Iris pigment epithelial cell (primary cell): ENCODE measurements around the gene ZNF281.

Experiments
- DNase-seq: peaks from one replicate; pipeline ENCODE4 v3.0.0-alpha.2; 2011; ENCODE audit warnings: low read depth

The ZNF281 gene

DNA sequence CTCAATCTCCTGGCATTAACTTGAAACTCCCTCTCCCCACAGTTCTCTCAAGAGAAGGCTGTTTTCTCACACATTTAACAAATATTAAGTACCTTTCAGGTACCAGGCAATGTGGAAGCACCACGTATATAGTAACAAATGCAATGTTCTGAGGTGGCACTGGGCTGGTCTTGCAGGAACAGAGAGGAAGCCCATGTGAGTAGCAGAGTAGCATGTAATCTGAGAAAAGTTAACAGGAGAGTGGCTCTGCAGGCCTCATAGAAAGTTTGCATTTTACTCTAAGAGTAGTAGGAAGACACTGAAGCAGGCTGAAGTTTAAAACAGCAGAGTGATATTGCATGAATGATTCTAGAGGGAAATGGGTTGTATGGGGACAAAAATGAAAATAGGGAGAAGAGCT lies 21.0 kb downstream of the ZNF281 start:
- DNase-seq: no peak

DNA sequence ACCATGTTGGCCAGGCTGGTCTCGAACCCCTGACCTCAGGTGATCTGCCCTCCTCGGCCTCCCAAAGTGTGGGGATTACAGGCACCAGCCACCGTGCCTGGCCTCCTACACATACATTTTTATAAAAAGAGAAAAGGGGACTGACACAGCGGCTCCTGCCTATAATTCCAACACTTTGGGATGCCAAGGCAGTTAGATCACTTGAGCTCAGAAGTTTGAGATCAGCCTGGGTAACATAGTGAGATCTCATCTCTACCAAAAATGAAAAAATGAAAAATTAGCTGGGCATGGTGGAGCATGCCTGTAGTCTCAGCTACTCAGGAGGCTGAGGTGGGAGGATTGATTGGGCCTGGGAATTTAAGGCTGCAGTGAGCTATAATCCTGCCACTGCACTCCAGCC lies 23.4 kb downstream of the ZNF281 start:
- DNase-seq: no peak

DNA sequence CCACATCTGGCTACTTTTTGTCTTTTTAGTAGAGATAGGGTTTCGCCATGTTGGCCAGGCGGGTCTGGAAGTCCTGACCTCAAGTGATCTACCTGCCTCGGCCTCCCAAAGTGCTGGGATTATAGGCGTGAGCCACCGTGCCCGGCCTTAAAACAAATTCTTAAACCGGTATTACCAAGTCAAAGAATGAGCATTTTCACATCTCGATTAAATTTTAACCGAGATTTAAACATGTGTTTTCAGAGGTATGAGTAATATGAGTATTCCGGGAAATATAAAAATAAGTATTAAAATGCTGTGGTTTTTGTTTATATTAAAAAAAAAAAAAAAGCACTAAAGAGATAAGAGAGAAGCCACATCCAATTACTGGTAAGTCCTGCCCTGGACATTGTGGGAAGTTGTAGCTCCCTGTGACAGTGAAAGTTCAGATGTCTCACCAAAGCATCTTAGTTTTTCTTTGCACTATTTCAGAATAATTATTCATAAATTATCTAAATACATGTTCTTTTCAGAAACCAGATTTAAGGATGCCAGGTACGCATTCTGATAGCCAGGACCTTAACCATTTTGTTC lies 24.9 kb downstream of the ZNF281 start:
- peak; percentile 57 for DNase-seq

DNA sequence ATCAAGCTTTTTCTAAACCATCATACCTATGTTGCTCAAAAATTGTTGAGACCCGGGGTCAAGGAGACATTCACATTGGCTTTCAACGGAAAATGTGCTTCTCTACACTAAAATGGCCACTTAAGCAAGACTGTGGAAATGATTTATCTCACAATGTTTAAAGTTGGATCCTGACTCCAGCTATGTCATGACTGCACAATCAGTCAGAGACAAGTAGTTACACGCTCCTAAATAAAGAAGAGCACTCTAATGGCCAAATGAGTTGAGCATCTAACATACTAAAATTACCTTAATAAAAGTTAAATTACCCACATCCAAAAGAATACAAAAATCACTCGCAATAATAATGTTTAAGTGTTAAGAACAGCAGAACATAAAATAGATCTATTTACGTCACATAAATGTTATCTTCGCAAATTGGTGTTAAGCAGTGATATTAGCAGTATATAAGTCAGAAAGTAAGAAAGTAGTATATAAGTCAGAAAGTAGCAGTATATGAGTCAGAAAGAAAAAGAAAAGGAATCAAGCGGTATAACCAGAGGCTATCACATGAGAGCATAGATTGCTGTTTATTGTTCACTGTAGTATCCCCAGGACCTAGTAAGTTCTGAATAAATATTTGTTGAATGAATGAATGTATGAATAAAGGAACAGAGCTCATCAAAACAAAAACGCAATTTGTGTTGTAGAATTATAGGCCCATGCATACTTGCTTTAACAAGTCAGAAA lies 28.4 kb downstream of the ZNF281 start:
- no peak for DNase-seq

DNA sequence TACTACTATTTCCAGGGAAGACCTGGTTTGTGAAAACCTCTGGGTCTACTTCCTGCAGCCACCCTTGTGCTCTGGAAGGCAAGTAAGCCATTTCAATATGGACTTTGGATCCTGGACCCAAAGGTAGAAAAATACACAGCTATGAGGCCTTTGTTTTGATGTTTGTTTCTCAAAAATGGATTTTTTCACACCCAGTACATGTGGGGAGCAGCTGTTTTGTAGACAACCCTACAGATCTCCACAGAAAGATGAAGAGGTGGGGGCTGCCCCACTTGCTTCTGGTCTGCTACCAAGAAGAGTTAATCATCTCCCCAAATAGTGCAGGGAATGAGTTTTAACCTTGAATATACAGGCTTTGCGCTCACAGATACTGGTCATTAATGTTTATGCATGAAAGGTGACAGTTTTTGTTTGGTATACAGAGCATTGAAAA lies 29.2 kb downstream of the ZNF281 start:
- DNase-seq: no peak

DNA sequence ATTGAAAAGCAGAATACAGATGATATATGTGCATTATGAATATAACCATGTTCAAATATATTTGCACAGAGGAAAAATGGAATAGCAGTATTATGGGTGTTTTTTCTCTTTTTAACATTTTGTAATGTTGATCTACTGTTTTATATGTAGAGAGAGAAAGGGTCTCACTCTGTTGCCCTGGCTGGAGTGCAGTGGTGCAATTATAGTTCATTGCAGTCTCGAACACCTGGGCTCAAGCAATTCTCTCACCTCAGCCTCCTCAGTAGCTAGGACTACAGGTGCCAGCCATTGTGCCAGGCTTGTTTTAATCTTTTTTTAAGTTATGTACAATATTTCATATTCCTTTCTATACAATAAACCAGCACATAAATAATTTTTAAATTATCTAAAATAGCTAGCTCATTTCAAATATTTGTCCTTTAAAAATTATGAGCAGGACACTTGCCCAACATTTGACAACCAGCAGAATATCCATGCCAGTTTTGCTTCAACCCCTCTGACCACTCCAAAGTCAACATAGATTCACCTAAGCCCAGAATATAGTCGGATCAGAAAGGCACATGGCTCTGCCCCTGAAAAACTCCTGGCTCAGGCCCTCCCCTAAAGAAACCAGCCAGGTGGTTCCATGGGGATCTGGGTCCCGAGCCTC lies 29.8 kb downstream of the ZNF281 start:
- no peak for DNase-seq

DNA sequence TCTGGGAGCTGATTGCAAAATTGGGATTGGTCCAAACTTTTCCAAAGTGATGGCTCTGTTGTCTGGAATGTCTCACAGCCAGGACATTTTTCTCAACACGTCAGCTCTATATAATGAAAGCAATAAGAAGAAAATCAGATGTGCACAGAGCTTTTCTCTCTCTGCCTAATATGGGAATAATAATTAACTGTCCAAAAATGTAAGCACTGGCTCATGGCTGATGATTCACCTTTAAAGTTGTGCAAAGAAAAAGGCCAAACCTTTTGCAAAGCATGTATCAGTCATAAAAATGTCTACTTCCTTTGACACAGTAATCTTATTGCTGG lies 30.4 kb downstream of the ZNF281 start:
- DNase-seq: peak; percentile 86

DNA sequence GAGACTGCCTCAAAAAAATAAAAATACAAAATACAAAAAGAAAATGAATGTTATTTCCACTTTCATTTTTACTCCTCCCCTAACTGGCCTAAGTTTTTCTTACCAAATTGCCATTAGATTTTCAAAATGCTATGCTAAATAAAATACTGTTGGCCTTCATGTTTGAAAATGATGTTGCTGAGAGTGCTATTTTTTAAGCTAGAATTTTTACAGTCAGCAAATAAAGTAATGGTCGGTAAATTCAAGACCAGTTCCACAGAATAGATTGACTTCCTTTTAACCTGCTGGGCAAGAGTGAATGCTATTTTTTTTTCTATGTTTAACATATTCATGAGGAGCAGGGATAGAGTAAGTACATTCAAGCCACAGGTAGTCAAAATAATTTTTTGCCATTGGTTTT lies 31.7 kb downstream of the ZNF281 start:
- DNase-seq: no peak

DNA sequence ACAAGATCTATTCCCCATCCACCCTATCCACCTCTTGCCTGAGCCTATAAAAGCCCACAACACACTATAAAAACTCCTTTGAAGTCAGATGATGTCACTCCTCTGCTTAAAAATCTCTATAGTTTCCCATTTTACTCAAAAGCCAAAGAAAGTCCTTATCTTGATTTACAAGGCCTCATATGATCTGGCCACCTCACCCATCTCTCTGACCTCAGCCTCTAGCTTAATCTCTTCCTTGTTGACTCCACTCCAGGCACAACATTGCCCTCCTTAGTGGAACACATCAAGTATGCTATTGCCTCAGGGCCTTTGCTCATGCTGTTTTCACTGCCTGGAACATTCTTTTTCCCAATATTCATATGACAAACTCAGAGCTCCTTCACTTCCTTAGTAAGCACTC lies 33.3 kb downstream of the ZNF281 start:
- peak; percentile 56 for DNase-seq

DNA sequence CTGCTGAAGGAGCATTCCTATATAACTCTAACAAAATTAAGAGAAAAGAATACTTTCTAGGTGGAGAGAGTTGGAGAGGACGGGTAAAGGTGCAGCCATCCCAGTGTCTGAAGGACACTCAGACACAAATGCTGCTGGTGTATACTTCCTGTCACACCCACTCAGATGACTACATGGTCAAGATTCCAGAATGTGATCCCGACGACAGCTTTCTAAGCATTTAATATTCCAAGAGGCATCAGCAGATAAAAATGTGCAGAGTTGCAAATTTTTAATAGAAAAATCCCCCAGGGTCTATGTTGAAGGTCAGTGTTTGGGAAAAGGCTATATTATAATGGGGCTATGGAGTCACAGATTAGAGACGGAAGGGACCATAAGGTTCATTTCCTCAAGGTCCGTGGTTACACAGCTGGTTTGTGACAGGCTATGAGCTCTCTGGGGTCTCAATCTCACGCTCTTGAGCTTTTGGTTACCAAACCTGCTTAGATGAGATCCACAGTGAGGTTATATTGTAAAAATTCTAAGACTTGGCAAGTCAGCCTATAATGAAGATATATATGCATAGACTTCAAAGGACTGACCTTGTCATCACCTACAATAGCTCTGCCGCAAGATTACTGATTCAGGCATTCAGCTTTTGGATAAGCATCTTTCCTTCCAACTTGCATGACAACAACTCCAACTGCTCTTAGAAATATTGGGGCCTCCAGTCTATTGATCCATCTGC lies 35.1 kb downstream of the ZNF281 start:
- no peak for DNase-seq

DNA sequence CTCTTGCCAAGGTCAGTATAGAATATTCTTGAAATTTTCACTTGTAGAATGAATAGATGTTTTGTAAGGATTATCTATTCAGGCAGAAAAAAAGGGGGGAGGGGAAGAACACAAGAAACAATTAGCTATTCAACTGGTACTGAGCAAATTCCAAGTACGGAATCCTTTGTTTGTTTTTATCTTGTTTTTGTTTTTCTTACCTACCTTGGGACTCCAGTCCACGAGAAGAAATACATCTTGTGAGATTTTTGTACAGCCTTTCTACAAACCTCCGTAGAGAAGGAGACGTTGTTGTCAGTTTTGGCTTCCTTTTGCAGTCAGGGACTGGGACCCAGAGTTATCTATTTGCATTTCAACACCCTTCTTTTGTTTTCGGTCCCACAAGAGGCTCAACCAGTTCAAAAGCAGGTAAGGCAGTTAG lies 36.0 kb downstream of the ZNF281 start:
- DNase-seq: no peak

DNA sequence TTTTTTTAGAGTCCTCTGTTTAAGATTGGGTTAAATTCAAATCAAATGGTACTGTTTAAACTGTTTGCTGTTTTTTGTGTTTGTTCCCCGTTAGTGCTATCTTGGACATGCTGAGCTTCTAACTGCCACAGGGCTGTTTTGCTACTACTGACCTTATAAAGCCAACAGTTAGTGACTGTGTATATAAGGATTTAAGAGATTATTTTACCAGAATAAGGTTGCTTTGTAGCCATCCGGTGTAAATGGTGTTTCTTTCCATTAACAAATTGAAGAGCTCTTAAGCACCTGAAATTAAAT lies 37.0 kb downstream of the ZNF281 start:
- DNase-seq: no peak

DNA sequence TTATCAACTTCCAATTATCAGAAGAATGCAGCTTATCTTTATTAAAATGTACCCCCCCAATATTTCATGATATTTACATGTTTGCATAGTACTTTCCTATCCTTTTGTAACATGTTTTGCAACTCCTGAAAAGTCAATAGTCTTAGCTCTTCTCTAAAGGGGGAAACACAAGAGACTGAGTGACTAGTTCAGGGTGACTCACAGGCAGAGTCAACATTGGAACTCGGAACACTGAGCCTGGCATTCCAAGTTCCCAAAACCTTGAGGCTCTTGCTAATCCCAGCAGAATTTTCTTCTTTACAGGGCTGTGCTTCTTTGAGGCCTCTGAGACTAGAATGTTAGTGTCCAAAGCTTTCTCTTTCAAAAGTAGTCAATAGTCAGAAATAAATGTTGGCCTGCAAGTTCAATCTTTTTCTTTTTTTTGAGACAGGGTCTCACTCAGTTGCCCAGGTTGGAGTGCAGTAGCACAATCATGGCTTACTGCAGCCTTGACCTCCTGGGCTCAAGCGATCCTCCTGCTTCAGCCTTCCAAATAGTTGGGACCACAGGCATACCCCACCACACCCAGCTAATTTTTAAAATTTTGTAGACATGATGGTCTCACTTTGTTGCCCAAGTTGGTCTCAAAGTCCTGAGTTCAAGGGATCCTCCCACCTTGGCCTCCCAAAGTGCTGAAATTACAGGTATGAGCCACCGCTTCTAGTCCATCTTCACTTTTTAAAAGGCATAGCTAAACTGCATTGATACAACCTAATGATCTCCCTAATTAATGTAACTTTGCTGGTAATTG lies 37.5 kb downstream of the ZNF281 start:
- DNase-seq: peak; percentile 90

DNA sequence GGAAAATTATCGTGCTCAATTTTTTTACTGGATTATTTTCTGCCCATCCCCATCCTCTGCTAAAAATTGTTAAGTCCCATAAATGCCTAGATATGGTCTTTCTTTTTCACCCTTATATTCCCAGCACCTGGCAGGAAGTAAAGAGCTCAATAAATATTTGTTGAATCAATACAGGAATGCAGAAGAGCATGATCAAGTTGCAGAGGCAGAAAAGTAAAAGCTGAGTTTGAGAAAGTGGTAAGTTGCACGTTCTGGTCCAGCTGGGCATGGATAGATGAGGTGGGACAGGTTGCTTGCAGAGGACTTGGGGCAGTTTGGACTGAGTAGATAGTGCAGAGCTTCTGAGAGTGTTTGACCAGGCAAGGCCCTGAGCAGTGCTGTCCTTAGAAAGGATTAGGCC lies 40.1 kb downstream of the ZNF281 start:
- no peak for DNase-seq

DNA sequence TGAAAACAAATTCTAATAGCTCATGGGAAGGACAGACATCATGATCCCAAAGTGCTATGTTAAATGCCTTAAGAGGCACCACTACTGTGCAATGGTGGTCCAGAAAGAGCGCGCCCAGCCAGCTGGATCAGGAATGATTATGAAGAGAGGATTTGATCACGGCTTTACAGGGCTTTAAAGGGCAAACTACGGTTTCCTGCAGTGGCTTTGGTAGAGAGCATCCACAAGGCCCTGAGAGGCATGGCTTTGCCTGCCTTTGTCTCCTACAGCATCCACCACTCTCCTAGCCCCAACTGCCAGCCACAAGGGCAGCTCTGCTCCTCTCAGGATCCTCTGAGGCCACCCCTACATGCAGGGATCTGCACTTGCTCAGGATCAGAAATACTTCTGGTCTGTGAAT lies 40.7 kb downstream of the ZNF281 start:
- DNase-seq: no peak

DNA sequence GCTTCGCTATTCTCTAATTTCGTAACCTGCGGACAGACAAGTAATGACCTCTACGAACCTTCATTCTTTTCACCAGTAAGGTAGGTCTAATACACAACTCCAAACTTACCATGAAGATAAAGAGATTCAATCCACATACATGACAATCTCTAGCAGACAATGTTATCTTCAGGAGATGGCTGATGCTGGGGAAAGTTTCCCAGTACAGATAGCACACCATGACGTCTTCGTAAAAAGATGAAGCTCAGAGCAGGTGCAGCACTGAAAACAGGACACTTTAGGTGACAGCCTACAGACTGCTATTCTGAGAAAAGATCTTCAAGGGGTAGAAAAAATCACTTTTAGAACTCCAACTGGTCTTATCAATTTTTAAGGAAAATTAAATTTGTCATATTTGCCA lies 41.3 kb downstream of the ZNF281 start:
- no peak for DNase-seq

DNA sequence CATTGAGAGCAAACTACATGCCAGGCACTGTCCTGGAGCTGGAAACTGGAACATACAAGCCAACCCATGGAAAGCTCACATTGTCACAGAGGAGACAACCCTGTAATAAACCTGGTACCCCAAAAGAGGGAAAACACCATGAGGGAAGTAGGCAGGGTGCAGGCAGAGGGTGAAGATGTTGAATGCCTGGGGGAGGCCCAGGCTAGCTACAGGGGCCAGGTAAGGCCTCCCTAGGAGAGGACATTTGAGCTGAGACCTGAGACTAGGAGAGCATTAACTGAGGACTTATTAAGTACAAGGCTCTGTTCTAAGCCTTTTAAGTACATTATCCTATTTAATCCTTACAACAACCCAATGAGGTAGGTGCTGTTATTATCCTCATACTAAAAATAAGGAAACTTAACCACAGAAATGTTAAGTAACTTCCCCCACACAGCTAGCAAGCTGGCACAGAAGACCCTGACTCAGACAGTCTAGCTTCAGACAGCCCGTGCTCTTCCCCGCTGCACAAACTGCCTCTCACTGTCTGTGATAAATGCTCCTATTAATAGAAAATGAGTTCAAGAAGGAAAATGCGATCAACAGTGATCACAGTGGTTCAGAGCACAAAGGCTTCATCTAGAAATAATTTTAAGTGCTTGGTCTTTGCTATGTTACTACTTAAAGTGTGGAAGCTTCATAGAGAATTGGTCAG lies 41.8 kb downstream of the ZNF281 start:
- peak; percentile 89 for DNase-seq

DNA sequence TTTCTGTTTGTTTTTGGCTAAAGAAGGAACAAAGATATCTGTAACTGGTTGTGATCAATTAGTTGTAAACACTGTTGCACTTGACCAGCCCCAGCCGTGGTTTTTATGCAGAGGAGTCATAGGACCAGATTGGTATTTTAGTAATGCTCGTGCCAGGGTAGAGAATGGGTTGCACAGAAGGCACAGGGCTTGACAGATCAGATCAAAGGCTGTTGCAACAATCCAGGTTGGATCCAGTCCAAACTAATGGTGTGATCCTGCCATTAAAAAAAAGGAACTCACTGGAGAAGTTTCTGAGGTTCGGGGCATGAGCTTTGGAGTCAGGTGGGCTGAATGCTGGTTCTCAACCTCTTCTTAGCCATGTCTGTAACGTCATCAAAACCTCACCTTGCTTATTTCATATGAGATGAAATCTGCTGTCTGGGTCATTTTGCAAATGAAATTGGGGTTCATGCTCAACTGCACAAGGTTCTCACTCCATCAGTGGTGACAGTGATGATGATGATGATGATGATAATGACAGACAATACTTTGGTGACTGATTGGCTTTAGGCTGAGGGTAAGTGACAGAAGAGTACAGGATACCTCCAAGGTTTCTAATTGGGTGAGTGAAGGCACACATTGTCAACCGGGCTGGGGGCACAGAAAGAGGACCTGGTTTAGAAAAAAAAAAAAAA lies 43.1 kb downstream of the ZNF281 start:
- DNase-seq: no peak

DNA sequence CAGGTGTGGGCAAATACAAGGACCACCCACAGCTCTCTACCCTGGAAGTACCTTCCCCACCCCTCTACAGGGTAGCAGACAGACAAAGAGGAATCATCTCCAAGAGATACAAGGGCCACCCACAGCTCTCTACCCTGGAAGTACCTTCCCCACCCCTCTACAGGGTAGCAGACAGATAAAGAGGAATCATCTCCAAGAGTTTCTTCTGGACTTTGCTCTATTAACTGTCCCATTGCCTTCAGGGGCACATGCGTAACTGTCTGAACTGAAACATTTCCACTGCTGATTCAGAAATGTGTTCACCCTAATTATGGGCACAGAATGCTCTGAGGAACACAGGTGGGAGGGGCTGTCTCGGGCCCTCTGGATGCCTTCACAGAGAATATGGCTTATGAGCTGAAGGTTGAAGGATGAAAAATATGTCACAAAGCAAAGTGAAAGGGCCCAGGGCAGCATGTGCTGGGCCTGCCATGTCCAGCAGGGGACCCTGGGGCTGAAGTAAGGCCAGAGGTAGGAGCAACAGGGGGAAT lies 43.9 kb downstream of the ZNF281 start:
- no peak for DNase-seq

DNA sequence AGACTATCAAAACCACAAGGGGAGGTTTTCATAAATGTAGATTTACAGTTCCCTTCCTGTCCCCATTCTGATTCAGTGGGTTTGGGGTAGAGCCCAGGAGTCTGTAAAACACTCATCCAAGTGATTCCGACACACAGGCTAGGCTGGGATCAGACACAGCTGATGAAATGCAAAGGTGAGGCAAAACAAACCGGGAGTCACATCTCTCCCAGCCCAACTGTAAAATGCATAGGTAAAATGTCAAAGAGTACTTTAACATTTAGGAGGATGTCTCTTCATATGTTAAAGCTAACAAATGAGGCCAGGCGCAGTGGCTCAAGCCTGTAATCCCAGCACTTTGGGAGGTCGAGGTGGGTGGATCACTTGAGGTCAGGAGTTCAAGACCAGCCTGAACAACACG lies 45.0 kb downstream of the ZNF281 start:
- DNase-seq: peak; percentile 59
